HG03439 (cell line): Measurements from ENCODE around the gene BAZ1B.
A peak's percentile ranks its signal among the peaks of the same experiment; 100 is the strongest.
"Not testable (repeated sequence)": the region's sequence is repeated elsewhere in the genome, so short reads cannot be mapped to it uniquely, and the experiment has no call there.

Experiments
- ATAC-seq: cut with Tn5 transposase; IDR thresholded peaks from one replicate; pipeline ENCODE4 v1.9.1; 2021; ENCODE audit warnings: mild to moderate bottlenecking, moderate library complexity; ENCODE audit not compliant: unreplicated experiment

The BAZ1B gene

DNA sequence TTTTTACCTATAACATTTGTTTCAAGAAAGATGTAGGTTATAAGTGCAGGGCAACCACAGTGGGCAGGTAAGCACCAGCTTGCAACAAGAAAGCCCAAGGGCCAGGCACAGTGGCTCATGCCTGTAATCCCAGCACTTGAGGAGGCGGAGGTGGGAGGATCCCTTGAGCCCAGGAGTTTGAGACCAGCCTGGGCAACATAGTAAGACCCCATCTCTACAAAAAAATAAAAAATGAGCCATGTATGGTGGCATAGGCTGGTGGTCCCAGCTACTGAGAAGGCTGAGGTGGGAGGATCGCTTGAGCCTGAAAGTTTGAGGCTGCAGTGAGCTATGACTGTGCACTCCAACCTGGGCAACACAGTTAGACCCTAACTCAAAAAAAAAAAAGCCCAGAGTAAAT is 22.6 kb upstream of the BAZ1B start:
- ATAC-seq: no peak

GRCh38 chr7:73541722-73542121 is 19.6 kb upstream of the BAZ1B start:
- ATAC-seq: no peak

DNA sequence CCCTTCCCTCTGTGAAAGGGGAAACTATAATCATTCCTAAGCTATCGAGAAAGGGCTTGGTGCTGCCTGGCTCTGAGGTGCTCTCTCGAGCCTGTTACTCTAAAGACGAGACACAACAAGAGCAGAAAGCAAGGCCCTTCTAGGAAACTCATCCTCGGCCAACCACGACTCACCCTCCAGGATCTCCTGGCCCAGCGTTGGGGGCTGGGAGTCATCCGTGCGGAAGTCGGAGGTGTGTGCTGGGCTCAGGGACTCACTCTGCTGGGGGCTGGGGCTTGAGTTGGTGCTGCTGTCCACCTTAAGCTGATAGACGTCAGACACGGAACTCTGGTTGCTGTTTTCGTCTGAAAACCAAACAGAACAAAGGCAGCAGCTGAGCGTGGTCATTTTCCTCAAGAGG is 17.6 kb upstream of the BAZ1B start:
- ATAC-seq: no peak

DNA sequence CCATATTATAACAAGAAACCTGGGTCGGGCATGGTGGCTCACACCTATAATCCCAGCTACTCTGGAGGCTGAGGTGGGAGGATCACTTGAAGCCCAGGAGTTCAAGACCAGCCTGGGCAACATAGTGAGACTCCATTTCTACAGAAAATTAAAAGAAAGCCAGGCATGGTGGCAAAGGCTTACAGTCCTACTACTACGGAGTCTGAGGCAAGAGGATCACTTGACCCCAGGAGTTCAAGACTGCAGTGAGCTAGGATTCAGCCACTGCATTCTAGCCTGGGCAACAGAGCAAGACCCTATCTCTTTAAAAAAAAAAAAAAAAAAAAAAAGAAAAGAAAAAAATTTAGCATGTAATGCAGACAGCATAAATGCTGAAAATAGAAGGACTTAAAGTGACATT is 16.4 kb upstream of the BAZ1B start:
- not testable (repeated sequence) for ATAC-seq

DNA sequence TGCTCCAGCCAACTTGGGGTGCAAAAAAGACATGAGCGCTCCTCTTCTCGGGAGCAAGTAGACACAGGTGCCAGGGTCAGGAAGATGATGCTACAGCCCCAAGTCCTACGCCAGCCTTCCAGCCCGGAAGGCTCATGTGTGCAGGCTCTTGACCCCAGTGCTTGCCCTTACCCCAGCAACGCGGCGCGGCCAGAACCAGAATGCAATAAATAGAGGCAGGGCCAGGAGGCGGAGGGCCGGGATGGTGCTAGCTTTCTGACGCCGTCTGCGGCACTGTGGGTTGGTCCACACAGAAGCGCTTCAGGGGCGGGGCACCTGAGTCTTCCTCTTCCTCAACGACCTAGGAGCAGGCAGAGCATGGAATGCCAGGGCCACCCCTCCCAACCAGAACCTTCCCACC is 15.0 kb upstream of the BAZ1B start:
- no peak for ATAC-seq

GRCh38 chr7:73536479-73536878 is 14.4 kb upstream of the BAZ1B start:
- ATAC-seq: no peak

GRCh38 chr7:73535918-73536317 is 13.8 kb upstream of the BAZ1B start:
- ATAC-seq: not testable (repeated sequence)

DNA sequence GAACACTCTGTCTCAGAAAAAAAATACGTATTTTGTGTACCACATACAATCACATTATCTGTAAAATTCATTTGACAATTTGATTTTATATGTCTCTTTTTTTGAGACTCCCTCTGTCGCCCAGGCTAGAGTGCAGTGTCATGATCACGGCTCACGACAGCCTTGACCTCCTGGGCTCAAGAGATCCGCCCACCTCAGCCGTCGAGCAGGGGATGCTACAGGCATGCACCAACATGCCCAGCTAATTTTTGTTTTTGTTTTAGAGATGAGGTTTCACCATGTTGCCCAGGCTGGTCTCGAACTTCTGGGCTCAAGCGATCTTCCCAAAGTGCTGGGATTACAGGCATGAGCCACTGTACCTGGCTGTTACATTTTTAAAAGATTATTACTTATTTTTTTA is 11.6 kb upstream of the BAZ1B start:
- ATAC-seq: no peak

GRCh38 chr7:73532224-73532623 is 10.1 kb upstream of the BAZ1B start:
- no peak for ATAC-seq

- ATAC-seq: no peak
Measured at GRCh38 chr7:73530800-73531199, 8.7 kb upstream of the BAZ1B start.

- no peak for ATAC-seq
Measured at GRCh38 chr7:73526896-73527821, 5.1 kb upstream of the BAZ1B start.

DNA sequence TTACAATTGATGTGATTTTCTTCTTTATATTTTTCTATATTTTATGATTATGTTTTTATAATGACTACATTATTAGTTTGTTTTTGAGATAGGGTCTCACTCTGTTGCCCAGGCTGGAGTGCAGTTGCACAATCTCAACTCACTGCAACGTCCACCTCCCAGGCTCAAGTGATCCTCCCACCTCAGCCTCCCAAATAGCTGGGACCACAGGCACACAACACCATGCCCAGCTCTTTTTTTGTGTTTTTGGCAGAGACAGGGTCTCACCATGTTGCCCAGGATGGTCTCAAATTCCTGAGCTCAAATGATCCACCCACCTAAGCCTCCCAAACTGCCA is 4.0 kb upstream of the BAZ1B start:
- ATAC-seq: not testable (repeated sequence)

- peak; percentile 48 for ATAC-seq
Measured at GRCh38 chr7:73521636-73522104, 423 bp downstream of the BAZ1B start.

DNA sequence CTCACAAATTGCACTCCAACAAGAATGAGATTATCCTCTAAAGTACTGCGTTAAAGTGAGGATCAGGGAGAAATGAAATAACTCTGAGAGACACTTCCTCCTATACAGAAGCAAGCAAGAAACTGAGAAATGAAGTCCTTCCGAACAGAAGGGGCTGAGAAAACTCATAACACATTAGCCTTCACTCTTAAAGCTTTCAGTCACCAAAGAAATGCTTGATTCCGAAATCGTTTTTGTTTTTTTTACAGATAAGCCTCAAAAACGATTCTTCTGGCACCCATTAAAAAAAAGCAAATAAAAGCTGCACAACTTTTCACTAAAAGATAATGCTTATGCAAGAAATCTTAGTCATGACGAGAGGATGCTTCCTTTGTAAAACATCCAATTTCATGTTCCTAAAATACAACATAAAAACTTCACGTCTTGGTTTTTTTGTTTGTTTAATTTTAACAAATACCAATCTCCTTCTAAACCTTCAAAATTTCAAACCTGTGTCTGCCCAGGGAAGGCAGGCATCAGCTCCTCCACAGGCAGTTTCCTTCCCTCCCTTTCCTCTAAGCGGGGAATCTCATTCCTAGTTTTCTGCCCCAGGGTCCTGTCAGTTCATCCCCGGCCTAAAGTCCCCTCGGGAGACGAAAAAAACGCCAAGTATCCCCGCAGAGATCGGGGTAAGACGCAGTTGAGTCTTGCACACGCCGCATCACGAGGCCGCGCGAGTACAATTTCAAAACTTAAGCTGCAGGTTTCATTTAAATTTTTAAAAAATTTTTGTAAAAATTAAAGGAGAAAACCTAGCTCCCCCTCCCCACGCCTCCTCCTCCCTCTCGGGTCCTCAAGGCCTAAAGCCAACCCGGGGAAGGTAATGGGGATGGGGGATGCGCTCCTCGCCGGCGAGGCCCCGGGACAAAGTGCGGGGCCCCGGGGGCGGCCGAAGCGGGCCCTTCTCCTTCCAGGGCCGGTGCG is 1.1 kb downstream of the BAZ1B start:
- ATAC-seq: no peak

DNA sequence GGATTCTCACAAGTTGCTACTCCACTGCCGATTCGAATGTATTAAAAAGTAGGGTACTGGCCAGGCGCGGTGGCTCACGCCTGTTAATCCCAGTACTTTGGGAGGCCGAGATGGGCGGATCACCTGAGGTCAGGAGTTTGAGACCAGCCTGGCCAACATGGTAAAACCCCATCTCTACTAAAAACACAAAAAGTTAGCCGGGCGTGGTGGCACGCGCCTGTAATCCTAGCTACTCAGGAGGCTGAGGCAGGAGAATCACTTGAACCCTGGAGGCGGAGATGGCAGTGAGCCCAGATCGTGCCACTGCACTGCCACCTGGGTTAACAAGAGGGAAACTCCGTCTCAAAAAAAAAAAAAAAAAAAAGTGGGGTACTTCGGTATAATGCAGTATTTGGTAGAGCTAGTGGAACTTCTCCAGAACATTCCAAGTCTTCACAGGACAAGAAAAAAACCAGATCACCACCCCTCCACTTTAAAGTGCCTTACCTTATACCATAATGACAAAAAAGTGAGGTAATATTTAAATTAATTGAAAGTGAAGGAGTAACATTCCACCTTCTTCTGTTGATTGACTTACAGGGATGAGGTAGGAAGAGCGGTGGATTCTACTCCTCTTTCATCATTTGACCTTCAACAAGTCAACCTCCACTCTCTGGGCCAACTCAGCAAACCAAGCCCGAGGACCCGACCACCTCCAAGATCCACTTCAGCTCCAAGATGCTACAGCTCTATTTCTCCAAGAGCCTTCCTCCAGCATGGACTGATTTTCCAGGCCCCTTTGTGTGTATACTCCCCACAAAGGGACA is 2.0 kb downstream of the BAZ1B start:
- no peak for ATAC-seq

DNA sequence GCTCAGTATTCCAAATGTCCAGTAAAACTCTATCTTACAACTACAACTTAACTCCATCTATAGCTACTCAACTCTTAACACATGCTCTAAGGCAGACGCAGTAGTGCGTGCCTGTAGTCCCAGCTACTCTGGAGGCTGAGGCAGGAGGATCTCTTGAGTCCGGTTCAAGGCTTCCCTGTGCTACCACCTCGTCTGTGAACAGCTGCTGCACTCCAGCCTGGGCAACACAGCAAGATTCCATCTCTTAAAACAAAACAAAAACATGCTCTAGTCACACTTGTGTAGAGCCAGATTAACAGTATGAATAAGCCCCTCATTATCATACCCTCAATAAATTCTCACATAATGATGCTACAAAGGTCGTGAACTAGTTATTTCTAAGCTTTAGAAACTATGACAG is 3.6 kb downstream of the BAZ1B start:
- no peak for ATAC-seq

- ATAC-seq: no peak
Measured at GRCh38 chr7:73517241-73517995, 4.7 kb downstream of the BAZ1B start.

- no peak for ATAC-seq
Measured at GRCh38 chr7:73515178-73515577, 6.9 kb downstream of the BAZ1B start.

GRCh38 chr7:73512018-73512780 is 9.9 kb downstream of the BAZ1B start:
- ATAC-seq: no peak
